LNCAP (cell line): ENCODE measurements around the gene PBX1.

Experiments used
- TF ChIP-seq, protein P1 (sequence below): fragments of 450-650 bp; IDR thresholded peaks from 2 replicates; pipeline ENCODE4 v1.5.1; 2017; ENCODE audit warnings: mild to moderate bottlenecking

Gene PBX1

DNA sequence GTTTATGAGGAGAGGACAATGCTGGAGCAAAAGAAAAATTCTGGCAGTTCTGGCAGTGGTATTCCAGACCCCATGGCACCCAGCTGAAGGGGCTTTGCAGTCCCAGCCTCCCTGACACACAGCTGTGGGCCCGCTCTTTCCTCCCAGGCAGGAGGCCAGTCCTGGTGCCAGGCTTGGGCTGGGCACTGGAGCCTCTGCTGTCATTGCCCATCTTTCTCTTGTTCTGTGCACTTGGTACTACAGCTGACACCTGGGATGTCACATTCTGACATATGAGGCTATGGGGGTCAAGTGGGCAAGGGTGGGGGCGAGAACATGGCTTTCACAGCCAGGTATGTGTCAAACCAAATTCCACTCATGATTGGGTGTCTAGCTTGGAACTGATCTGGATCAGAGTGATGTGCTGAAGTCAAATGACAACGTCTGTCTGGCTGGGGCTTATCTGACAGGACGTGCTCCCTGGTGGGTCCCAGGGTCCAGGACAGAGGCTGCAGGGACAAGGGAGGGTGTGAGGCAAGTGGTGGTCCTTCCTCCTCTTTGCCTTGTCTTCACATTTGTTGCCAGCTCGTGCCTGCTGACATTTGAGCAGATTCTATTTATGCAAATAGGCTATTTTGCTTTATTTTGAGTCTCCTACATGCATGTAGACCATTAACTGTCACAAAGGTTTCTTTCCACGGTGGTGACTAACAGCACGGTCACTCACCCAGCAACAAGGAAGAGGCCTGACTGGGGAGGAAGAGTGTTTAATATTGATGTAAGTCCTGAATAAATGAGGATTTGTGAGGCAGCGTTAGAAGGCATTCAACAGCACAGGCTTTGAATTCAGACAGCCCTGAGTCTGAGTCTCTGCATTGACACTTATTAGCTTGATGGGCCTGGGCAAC lies 336.3 kb downstream of the PBX1 start:
- TF ChIP-seq, protein P1, sequence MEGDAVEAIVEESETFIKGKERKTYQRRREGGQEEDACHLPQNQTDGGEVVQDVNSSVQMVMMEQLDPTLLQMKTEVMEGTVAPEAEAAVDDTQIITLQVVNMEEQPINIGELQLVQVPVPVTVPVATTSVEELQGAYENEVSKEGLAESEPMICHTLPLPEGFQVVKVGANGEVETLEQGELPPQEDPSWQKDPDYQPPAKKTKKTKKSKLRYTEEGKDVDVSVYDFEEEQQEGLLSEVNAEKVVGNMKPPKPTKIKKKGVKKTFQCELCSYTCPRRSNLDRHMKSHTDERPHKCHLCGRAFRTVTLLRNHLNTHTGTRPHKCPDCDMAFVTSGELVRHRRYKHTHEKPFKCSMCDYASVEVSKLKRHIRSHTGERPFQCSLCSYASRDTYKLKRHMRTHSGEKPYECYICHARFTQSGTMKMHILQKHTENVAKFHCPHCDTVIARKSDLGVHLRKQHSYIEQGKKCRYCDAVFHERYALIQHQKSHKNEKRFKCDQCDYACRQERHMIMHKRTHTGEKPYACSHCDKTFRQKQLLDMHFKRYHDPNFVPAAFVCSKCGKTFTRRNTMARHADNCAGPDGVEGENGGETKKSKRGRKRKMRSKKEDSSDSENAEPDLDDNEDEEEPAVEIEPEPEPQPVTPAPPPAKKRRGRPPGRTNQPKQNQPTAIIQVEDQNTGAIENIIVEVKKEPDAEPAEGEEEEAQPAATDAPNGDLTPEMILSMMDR = no peak

DNA sequence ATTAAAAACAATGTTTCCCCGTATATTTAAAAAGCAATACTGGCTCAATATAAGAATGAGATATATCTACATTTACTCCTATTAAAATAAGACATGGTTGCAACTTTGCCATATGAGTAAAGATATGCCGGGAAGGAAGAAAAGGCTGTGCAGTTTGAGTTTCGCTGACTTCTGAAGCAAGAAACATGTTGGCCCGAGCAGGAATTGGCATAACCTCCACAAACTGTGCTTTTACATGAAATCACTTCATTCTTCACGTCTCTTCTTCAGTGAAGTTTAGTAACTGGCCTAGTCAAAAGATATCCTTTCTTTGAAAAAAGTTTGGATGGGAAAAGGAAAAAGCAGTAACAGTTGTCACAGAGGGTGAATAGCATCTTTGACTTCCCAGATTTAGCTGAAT lies 342.0 kb downstream of the PBX1 start:
- TF ChIP-seq, protein P1 = no peak
